ENCODE measurements around the gene SLC9A5. TPM values are rescaled to one million over a fixed set of nuclear protein-coding genes. Genes with fewer than 3 reads are reported as not detected.
A peak's percentile ranks its signal among the peaks of the same experiment; 100 is the strongest.

Gene SLC9A5
- total RNA-seq: 1 to 10 TPM; 1.4 to 5.9 TPM

GRCh38 chr16:67248401-67249177, at the start of gene SLC9A5:
TSS of gene SLC9A5 (plus strand) at chr16:67248979. CDS start at chr16:67249015, 36 bp downstream.
- Mint-ChIP-seq H3K36me3 (no peaks in the 10 kb centered on the region), H3K4me1 (ENCODE audit: low read depth in 2 of 2) (peaks cover 36 to 37% of the 10 kb centered on the region in 2 donors), H3K9me3 (no peaks in the 10 kb centered on the region), H3K27ac (peak within 1 kb of the TSS; percentile 95 to 96), H3K27me3 (peaks cover 14% of the 10 kb centered on the region in 2 donors), H3K4me3 (peak within 1 kb of the TSS; percentile 99)
- DNase-seq (ENCODE audit: low spot score) (no peak), ATAC-seq (no peak)

GRCh38 chr16:67199011-67199807, 49.6 kb upstream of the SLC9A5 start, which contains the start of gene ELMO3:
TSS of gene ELMO3 (plus strand) at chr16:67199131. CDS start at chr16:67199327, 196 bp downstream.
- peaks cover 15 to 18% of the 10 kb centered on the region in 2 donors for H3K4me1 Mint-ChIP-seq (ENCODE audit: low read depth in 2 of 2)
- no peaks in the 10 kb centered on the region for H3K27me3 Mint-ChIP-seq
- no peak within 1 kb of the TSS for H3K4me3 Mint-ChIP-seq
- peaks cover 17% of the 10 kb centered on the region for H3K36me3 Mint-ChIP-seq
- H3K9me3 Mint-ChIP-seq: no peaks in the 10 kb centered on the region
- H3K27ac Mint-ChIP-seq: no peak within 1 kb of the TSS
- DNase-seq (ENCODE audit: low spot score) (no peak), ATAC-seq (no peak)

GRCh38 chr16:67199808-67200198, 49.0 kb upstream of the SLC9A5 start:
- DNase-seq (ENCODE audit: low spot score): no peak
- H3K27ac Mint-ChIP-seq: no peak overlapping the region
- ATAC-seq: no peak
- peaks cover 15 to 18% of the 10 kb centered on the region in 2 donors for H3K4me1 Mint-ChIP-seq (ENCODE audit: low read depth in 2 of 2)
- H3K9me3 Mint-ChIP-seq: no peaks in the 10 kb centered on the region
- H3K27me3 Mint-ChIP-seq: no peaks in the 10 kb centered on the region
- H3K36me3 Mint-ChIP-seq: peaks cover 17% of the 10 kb centered on the region
- H3K4me3 Mint-ChIP-seq: no peak overlapping the region

GRCh38 chr16:67200491-67200890, 48.3 kb upstream of the SLC9A5 start:
- DNase-seq (ENCODE audit: low spot score) (no peak), ATAC-seq (peak in 1 of 2 donors; percentile 5)
- H3K27ac Mint-ChIP-seq: no peak overlapping the region
- no peaks in the 10 kb centered on the region for H3K27me3 Mint-ChIP-seq
- peaks cover 16% of the 10 kb centered on the region for H3K36me3 Mint-ChIP-seq
- H3K9me3 Mint-ChIP-seq: no peaks in the 10 kb centered on the region
- no peak overlapping the region for H3K4me3 Mint-ChIP-seq
- H3K4me1 Mint-ChIP-seq (ENCODE audit: low read depth in 2 of 2): peaks cover 15 to 17% of the 10 kb centered on the region in 2 donors

GRCh38 chr16:67201411-67202345, 47.1 kb upstream of the SLC9A5 start:
- no peaks in the 10 kb centered on the region for H3K9me3 Mint-ChIP-seq
- peaks cover 5 to 8% of the 10 kb centered on the region in 2 donors for H3K4me1 Mint-ChIP-seq (ENCODE audit: low read depth in 2 of 2)

GRCh38 chr16:67202426-67202825, 46.4 kb upstream of the SLC9A5 start:
- no peak for ATAC-seq
- Mint-ChIP-seq H3K9me3 (no peaks in the 10 kb centered on the region), H3K27me3 (no peaks in the 10 kb centered on the region), H3K4me3 (no peak overlapping the region), H3K4me1 (ENCODE audit: low read depth in 2 of 2) (peaks cover 0 to 4% of the 10 kb centered on the region in 2 donors), H3K36me3 (no peaks in the 10 kb centered on the region), H3K27ac (no peak overlapping the region)
- DNase-seq (ENCODE audit: low spot score): no peak

More at GRCh38 chr16:67201411-67202345, 47.1 kb upstream of the SLC9A5 start:
- no peak overlapping the region for H3K27ac Mint-ChIP-seq
- no peak overlapping the region for H3K4me3 Mint-ChIP-seq
- ATAC-seq: no peak
- H3K27me3 Mint-ChIP-seq: no peaks in the 10 kb centered on the region
- H3K36me3 Mint-ChIP-seq: peaks cover 4% of the 10 kb centered on the region
- no peak for DNase-seq (ENCODE audit: low spot score)

- Mint-ChIP-seq H3K4me3 (no peak overlapping the region), H3K27me3 (no peaks in the 10 kb centered on the region), H3K27ac (no peak overlapping the region), H3K36me3 (no peaks in the 10 kb centered on the region), H3K9me3 (no peaks in the 10 kb centered on the region), H3K4me1 (ENCODE audit: low read depth in 2 of 2) (peaks cover 0 to 4% of the 10 kb centered on the region in 2 donors)
- ATAC-seq (no peak), DNase-seq (ENCODE audit: low spot score) (no peak)
These were observed 45.8 kb upstream of the SLC9A5 start for GRCh38 chr16:67202956-67203493.

GRCh38 chr16:67204076-67204475, 44.7 kb upstream of the SLC9A5 start:
- ATAC-seq: no peak

GRCh38 chr16:67206129-67206837, 42.5 kb upstream of the SLC9A5 start:
- ATAC-seq: no peak
- Mint-ChIP-seq H3K27ac (no peak overlapping the region), H3K4me3 (no peak overlapping the region)

More at GRCh38 chr16:67204076-67204475, 44.7 kb upstream of the SLC9A5 start:
- DNase-seq (ENCODE audit: low spot score): no peak
- Mint-ChIP-seq H3K27me3 (no peaks in the 10 kb centered on the region), H3K36me3 (no peaks in the 10 kb centered on the region), H3K9me3 (no peaks in the 10 kb centered on the region), H3K27ac (no peak overlapping the region), H3K4me1 (ENCODE audit: low read depth in 2 of 2) (peaks cover 0 to 4% of the 10 kb centered on the region in 2 donors), H3K4me3 (no peak overlapping the region)

GRCh38 chr16:67206838-67207248, 41.9 kb upstream of the SLC9A5 start:
- H3K9me3 Mint-ChIP-seq: no peaks in the 10 kb centered on the region
- DNase-seq (ENCODE audit: low spot score) (no peak), ATAC-seq (no peak)
- no peak overlapping the region for H3K4me3 Mint-ChIP-seq
- no peaks in the 10 kb centered on the region for H3K27me3 Mint-ChIP-seq
- no peak overlapping the region for H3K27ac Mint-ChIP-seq
- peaks cover 0 to 4% of the 10 kb centered on the region in 2 donors for H3K4me1 Mint-ChIP-seq (ENCODE audit: low read depth in 2 of 2)
- H3K36me3 Mint-ChIP-seq: no peaks in the 10 kb centered on the region

More at GRCh38 chr16:67206129-67206837, 42.5 kb upstream of the SLC9A5 start:
- H3K9me3 Mint-ChIP-seq: no peaks in the 10 kb centered on the region
- H3K4me1 Mint-ChIP-seq (ENCODE audit: low read depth in 2 of 2): peaks cover 0 to 4% of the 10 kb centered on the region in 2 donors
- no peaks in the 10 kb centered on the region for H3K36me3 Mint-ChIP-seq
- H3K27me3 Mint-ChIP-seq: no peaks in the 10 kb centered on the region
- DNase-seq (ENCODE audit: low spot score): no peak

GRCh38 chr16:67207249-67208091, 41.3 kb upstream of the SLC9A5 start:
- no peak overlapping the region for H3K27ac Mint-ChIP-seq
- H3K4me1 Mint-ChIP-seq (ENCODE audit: low read depth in 2 of 2): peaks cover 0 to 4% of the 10 kb centered on the region in 2 donors
- no peak overlapping the region for H3K4me3 Mint-ChIP-seq
- DNase-seq (ENCODE audit: low spot score) (no peak), ATAC-seq (no peak)
- no peaks in the 10 kb centered on the region for H3K9me3 Mint-ChIP-seq
- no peaks in the 10 kb centered on the region for H3K36me3 Mint-ChIP-seq
- no peaks in the 10 kb centered on the region for H3K27me3 Mint-ChIP-seq

All from natural killer cell treated with Interleukin-12 subunit alpha and Interleukin-12 subunit beta and Interleukin-15 and Interleukin-18, amount 100 ng/mL, for 72 hours (primary cell).